Erythroblast (primary cell): ENCODE data around the gene MT1G.

Experiments
- DNase-seq, 2 experiments: peaks; one replicate each; lab custom pipeline; 2025; lab: John Stamatoyannopoulos, UW
- GATA1 ChIP-seq: IDR thresholded peaks from 2 replicates; pipeline ENCODE4 v1.6.1; 2011; ENCODE audit warnings: low read depth, mild to moderate bottlenecking, control low read depth, low read length, moderate library complexity
- POLR2A ChIP-seq: IDR thresholded peaks from 2 replicates; pipeline ENCODE4 v1.6.1; 2011; ENCODE audit warnings: mild to moderate bottlenecking, low read length

MT1G gene

DNA sequence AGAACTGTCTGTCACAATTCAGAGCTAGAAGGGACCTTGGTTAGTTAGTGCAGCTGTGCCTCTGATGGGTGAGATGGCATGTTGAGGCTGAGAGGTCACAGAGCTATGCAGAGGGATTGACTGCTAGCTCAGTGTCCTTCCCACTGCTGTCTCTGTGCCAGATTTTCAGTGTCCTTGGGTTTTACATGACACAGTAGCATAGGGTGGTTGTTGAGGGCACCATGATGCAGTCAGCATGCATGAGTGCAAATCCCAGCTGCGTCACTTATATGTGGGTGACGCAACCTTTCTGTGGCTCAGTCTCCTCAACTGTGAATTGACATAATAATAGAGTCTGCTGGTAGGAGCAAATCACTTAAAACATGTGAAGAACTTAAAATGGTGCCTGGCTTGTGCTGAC is 26.7 kb downstream of the MT1G start:
- TF ChIP-seq POLR2A (no peak), GATA1 (no peak)
- DNase-seq = no peak

DNA sequence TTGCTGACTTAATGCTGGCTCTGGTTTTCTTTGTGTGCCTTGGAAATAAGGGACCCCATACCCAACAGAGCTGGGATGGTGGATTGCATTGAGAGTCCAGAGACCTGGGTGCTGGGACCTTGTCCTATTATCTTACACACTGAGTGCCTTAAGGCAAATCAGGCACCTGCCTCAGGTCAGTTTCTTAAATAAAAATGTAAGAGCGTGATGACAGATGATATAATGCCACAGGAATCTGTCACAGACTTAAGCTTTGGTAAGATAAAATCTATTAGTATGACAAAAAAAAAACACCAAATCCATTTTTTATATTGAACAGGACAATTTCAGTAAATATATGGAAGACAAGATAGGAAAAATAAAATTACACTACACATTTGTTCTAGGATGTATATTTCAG is 27.8 kb downstream of the MT1G start:
- no peak for TF ChIP-seq GATA1
- TF ChIP-seq POLR2A = no peak
- no peak for DNase-seq

DNA sequence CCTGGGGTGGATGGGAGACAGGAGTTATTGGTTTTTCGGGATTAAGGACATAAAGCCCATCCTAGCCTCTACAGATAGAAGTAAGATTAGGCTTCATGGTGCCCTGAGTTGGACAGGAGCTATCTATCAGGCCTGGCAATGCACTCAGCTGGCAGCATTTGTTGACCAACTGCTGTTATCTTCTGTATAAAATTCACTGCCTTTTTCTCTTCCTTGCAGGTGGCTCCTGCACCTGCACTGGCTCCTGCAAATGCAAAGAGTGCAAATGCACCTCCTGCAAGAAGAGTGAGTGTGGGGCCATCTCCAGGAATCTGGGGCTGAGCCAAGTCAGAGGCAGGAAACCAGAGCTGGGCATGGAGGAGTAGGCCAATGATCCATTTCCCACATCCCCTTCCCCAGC is 28.8 kb downstream of the MT1G start:
- TF ChIP-seq GATA1 = no peak
- no peak for TF ChIP-seq POLR2A
- no peak for DNase-seq

DNA sequence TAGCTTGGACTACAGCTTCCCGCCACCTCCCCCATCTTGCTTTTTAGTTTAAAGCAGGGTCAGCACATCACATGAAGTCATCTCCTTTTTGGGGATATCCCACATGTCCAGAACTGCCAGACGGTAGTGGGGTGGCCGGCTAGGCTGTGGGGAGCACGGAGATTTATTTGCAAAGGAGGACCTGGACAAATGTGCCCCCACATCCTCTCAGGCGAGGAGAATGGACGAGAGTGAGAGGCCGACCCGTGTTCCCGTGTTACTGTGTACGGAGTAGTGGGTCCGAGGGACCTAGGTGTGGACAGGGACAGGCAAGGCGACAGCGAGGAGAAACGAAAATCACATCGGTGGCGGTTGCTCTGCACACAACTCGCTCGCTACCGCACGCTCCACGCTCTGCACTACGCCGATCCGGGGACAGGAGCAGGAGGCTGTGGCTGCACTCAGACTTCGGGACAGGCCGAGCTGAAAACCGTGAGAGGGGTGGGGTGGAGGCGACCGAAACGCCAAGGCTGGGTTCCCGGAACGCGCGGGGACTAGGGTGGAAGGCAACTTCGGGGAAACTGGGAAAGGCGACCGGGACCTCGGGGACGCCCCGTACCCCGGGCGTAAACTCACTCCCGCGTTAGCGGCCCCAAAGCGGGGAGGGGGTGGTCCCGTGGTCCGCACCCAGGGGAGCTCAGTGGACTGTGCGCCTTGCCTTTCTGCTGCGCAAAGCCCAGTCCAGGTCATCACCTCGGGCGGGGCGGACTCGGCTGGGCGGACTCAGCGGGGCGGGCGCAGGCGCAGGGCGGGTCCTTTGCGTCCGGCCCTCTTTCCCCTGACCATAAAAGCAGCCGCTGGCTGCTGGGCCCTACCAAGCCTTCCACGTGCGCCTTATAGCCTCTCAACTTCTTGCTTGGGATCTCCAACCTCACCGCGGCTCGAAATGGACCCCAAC is 29.8 kb downstream of the MT1G start, which contains the start of gene MT1A:
MT1A (plus strand) TSS at position 853 of the 937 bp plus-strand sequence; CDS start at position 926, 73 bp downstream.
- DNase-seq = no peak
- TF ChIP-seq POLR2A (no peak), GATA1 (no peak)

DNA sequence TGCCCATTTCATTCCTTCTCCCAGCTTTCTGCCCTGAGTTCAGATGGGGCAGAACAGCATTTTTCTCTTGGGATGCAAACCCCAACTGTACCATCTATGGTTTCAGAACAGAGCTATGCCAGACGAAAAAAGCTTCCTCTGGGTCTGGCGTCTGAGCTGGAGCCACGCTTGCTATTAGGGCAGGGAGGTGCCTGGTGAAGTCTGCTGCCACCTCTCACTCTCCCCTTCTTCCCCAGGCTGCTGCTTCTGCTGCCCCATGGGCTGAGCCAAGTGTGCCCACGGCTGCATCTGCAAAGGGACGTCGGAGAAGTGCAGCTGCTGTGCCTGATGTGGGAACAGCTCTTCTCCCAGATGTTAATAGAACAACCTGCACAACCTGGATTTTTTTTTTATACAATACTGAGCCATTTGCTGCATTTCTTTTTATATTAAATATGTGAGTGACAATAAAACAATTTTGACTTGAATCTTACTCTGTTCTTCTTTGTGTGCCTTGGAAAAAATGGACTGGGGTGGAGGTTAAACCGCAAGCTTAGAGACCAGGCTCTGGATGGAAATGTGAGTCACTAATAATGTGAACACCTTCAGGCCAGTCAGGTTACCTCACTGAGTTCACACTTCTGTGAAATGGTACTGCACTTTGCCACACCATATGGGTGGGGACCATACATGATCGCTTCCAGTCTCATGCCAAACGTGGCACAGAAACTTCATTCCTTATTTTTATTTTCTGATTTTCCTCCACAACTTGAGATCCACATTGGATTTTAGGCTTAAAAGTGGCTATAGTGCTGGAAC is 31.1 kb downstream of the MT1G start:
- no peak for TF ChIP-seq GATA1
- no peak for TF ChIP-seq POLR2A
- no peak for DNase-seq

DNA sequence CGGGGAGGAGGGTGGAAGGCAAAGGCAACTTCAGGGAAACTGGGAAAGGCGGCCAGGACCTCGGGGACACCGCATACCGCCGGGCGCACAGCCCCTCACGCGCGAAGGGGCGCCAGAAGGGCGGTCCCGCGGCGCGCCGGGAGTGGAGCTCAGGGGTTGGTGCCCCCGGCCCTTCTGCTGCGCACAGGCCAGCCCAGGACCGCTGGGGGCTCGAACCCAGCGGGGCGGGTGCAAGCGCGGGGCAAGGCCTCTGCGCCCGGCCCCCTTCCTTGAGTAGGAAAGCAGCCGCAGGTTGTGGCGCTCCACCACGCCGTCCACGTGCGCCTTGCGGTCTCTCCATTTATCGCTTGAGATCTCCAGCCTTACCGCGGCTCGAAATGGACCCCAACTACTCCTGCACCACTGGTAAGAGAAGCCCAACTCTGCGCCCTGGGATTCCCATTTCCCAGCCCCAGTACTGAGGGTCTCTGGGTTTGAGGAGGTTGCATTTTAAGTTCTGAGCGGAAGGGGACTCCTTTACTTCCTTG is 32.4 kb downstream of the MT1G start:
- no peak for DNase-seq
- TF ChIP-seq POLR2A = no peak

DNA sequence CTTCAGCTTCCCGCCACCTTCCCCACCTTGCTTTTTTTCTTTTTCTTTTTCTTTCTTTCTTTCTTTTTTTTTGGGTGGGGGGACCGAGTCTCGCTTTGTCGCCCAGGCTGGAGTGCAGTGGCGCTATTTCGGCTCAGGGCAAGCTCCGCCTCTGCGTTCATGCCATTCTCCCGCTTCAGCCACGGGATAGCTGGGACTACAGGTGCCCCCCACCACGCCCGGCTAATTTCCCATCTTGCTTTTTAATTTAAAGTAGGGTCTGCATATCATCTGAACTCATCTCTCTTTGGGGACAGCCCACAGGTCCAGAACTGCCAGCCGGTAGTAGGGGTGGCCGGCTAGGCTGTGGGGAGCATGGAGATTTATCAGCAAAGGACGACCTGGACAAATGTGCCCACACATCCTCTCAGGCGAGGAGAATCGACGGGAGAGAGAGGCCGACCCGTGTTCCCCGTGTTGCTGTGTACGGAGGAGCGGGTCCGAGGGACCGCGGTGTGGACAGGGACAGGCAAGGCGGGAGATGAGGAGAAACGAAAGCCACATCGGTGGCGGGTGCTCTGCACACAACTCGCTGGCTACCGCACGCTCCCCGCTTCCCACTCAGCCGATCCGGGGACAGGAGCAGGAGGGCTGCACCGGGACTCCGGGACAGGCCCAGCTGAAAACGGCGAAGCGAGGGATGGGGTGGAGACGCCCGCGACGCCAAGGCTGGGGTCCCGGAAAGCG is 33.0 kb downstream of the MT1G start:
- no peak for DNase-seq
- TF ChIP-seq POLR2A (no peak), GATA1 (no peak)

DNA sequence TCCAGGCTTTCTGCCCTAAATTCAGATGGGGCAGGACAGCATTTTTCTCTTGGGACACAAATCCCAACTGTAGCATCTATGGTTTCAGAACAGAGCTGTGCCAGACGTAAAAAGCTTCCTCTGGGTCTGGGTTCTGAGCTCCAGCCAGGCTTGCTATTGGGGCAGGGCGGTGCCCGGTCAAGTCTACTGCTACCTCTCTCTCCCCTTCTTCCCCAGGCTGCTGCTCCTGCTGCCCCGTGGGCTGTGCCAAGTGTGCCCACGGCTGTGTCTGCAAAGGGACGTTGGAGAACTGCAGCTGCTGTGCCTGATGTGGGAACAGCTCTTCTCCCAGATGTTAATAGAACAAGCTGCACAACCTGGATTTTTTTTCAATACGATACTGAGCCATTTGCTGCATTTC is 34.3 kb downstream of the MT1G start:
- TF ChIP-seq POLR2A (no peak), GATA1 (no peak)
- DNase-seq = no peak

DNA sequence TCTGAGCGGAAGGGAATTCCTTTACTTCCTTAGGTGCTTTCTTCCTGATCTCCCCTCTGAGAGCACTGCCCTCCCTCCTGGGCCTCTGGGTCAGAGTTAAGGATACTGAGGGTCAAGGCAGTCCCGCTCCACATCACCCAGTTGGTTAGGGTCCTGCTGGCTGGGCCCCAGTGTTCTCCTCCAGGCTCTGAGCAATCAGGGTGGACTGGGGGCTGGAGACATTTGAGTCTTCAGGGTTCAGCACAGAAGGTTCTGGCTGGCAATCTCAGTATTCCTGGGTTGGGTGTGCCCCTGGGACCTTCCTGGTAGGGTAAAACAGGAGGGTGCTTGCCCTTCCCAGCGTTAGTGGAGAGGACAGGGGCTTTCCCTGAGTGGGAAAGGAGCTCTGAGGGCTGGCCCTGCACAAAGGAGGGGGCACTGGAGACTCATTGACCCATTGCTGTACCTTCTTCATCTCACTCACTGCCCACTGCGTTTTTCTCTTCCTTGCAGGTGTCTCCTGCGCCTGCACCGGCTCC is 35.0 kb downstream of the MT1G start:
- no peak for TF ChIP-seq POLR2A
- TF ChIP-seq GATA1 = no peak
- DNase-seq = no peak

DNA sequence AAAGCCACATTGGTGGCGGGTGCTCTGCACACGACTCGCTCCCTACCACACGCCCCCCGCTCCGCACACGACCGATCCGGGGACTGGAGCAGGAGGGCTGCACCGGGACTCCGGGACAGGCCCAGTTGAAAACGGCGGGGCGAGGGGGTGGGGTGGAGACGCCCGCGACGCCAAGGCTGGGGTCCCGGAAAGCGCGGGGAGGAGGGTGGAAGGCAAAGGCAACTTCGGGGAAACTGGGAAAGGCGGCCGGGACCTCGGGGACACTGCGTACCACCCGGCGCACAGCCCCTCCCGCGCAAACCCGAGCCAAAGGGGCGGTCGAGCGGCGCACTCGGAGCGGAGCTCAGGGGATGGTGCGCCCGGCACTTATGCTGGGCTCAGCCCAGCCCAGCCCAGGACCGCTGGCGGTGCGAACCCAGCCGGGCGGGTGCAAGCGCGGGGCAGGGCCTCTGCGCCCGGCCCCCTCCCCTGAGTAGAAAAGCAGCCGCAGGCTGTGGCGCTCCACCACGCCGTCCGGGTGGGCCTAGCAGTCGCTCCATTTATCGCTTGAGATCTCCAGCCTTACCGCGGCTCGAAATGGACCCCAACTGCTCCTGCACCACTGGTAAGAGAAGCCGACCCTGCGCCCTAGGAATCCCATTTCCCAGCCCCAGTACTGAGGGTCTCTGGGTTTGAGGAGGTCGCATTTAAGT is 35.6 kb downstream of the MT1G start, which contains the start of gene MT1M:
MT1M (plus strand) TSS at position 504 of the 692 bp plus-strand sequence; CDS start at position 577, 73 bp downstream.
- no peak for DNase-seq
- TF ChIP-seq POLR2A = no peak
- no peak for TF ChIP-seq GATA1

DNA sequence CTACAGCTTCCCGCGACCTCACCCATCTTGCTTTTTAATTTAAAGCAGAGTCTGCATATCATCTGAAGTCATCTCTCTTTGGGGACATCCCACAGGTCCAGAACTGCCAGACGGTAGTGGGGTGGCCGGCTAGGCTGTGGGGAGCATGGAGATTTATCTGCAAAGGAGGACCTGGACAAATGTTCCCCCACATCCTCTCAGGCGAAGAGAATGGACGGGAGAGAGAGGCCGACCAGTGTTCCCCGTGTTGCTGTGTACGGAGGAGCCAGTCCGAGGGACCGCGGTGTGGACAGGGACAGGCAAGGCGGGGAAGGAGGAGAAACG is 36.1 kb downstream of the MT1G start:
- TF ChIP-seq GATA1 (no peak), POLR2A (no peak)
- no peak for DNase-seq

DNA sequence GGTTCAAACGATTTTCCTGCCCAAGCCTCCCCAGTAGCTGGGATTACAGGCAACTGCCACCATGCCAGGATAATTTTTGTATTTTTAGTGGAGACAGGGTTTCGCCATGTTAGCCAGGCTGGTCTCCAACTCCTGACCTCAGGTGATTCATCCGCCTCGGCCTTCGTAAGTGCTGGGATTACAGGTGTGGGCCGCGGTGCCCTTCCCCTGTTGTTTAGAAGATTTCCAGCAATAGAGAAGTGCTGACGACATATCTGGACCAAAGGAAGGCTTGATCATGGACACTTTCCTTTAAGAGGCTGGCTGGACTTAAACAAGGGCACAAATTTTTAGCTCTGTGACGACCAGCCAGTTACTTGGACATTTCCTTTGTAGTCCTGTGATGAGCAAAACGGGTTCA is 36.7 kb downstream of the MT1G start:
- TF ChIP-seq GATA1 (no peak), POLR2A (no peak)

More for the DNA sequence above, 36.7 kb downstream of the MT1G start:
- no peak for DNase-seq
